K562 (cell line): ENCODE results near the gene SLAIN2. TPM values are rescaled to one million over a fixed set of nuclear protein-coding genes. Genes with fewer than 3 reads are reported as not detected.

Experiments
- CBX1 ChIP-seq: sonication (generic); IDR thresholded peaks from 2 replicates; pipeline ENCODE4 v1.6.1; 2016; ENCODE audit warnings: antibody characterized with exemption, low read depth, mild to moderate bottlenecking
- CHD2 ChIP-seq: IDR thresholded peaks from 2 replicates; pipeline ENCODE4 v1.6.1; 2011; ENCODE audit warnings: low read depth, low read length
- DACH1 ChIP-seq: fragments of 450-650 bp; IDR thresholded peaks from 2 replicates; pipeline ENCODE4 v1.6.1; 2018; ENCODE audit not compliant: partially characterized antibody
- DPF2 ChIP-seq: fragments of 450-650 bp; IDR thresholded peaks from 2 replicates; pipeline ENCODE4 v1.6.1; 2016
- ETV5 ChIP-seq: sonication (generic); formaldehyde crosslinking; IDR thresholded peaks from 2 replicates; pipeline ENCODE4 v1.4.0; 2020; ENCODE audit warnings: low read depth, mild to moderate bottlenecking, missing genetic modification reagents
- FOSL1 ChIP-seq: fragments of 200-800 bp; sonication (Bioruptor generic); conservative IDR thresholded peaks from 2 replicates; pipeline ENCODE4 v1.6.1; 2016; ENCODE audit warnings: missing genetic modification characterization, missing compliant biosample characterization
- GATA2 ChIP-seq: sonication (generic); formaldehyde crosslinking; IDR thresholded peaks from 2 replicates; pipeline ENCODE4 v1.4.0; 2020; ENCODE audit warnings: mild to moderate bottlenecking, missing genetic modification reagents
- NRF1 ChIP-seq, 2 experiments: fragments of 450-650 bp; IDR thresholded peaks in 1 of 2; conservative IDR thresholded peaks in 1 of 2; 2 replicates each; pipeline ENCODE4 v1.6.1; 2014; ENCODE audit warnings: mild to moderate bottlenecking in 2 of 2
- POLR2A ChIP-seq: fragments of 450-650 bp; conservative IDR thresholded peaks from 2 replicates; pipeline ENCODE4 v1.6.1; 2016
- RBM34 ChIP-seq: fragments of 200-400 bp; formaldehyde crosslinking; IDR thresholded peaks from 2 replicates; pipeline ENCODE4 v1.6.1; 2018; ENCODE audit warnings: low read length, borderline replicate concordance; ENCODE audit not compliant: insufficient read depth
- SMAD4 ChIP-seq: fragments of 250-450 bp; sonication (Bioruptor Pico); conservative IDR thresholded peaks from 2 replicates; pipeline ENCODE4 v1.8.0; 2021; ENCODE audit warnings: inconsistent platforms, mild to moderate bottlenecking, moderate library complexity
- STAT6 ChIP-seq: sonication (generic); formaldehyde crosslinking; IDR thresholded peaks from 2 replicates; pipeline ENCODE4 v1.8.1; 2023; ENCODE audit warnings: mild to moderate bottlenecking, missing genetic modification reagents
- ZBTB9 ChIP-seq: fragments of 450-650 bp; formaldehyde crosslinking; IDR thresholded peaks from 2 replicates; pipeline ENCODE4 v1.4.0; 2020; ENCODE audit warnings: mild to moderate bottlenecking, moderate library complexity
- ZFP1 ChIP-seq: fragments of 450-650 bp; formaldehyde crosslinking; IDR thresholded peaks from 2 replicates; pipeline ENCODE4 v1.4.0; 2020; ENCODE audit warnings: mild to moderate bottlenecking, mixed read lengths
- ZNF224 ChIP-seq: sonication (generic); formaldehyde crosslinking; IDR thresholded peaks from 2 replicates; pipeline ENCODE4 v1.8.0; 2022; ENCODE audit warnings: mild to moderate bottlenecking, missing genetic modification reagents
- polyA plus RNA-seq, 8 experiments: library from polyadenylated mRNA; depleted of rRNA in 4 of 8; stranded (reverse) in 5 of 8; unstranded in 3 of 8; fragments of >200 nt; fragmentation: Nextera tagmentation in 2 of 8; fragmentation: Illumina TruSeq in 1 of 8; extraction: Ambion mirVana in 2 of 8; extraction: Trizol in 1 of 8; gene quantifications; 2 replicates each; pipeline versions ENCODE4 v1.2.1 to v1.2.3, GENCODE V29; 2011 to 2014; ENCODE audit warnings: inconsistent platforms in 1 of 8, missing spikeins in 1 of 8
- total RNA-seq, 7 experiments: library from RNA; depleted of rRNA in 6 of 7; stranded (reverse); fragments of >200 nt in 6 of 7; fragmentation: Illumina TruSeq in 2 of 7; extraction: Trizol in 2 of 7; gene quantifications; 2 replicates each; pipeline versions ENCODE4 v1.2.1 to v1.2.3, GENCODE V29; 2011 to 2021; ENCODE audit warnings: low replicate concordance in 1 of 7
- TF ChIP-seq, protein P1 (sequence below): fragments of 250-450 bp; sonication (Bioruptor Pico); IDR thresholded peaks from 2 replicates; pipeline ENCODE4 v1.8.0; 2021; ENCODE audit warnings: borderline replicate concordance, mild to moderate bottlenecking, moderate library complexity; ENCODE audit not compliant: poor library complexity, severe bottlenecking
- TF ChIP-seq, protein P2 (sequence below), 3 experiments: fragments of 200-800 bp in 1 of 3; fragments of 250-450 bp in 1 of 3; fragments of 450-650 bp in 1 of 3; sonication (Bioruptor Pico) in 1 of 3; sonication (Bioruptor generic) in 1 of 3; formaldehyde crosslinking in 1 of 3; IDR thresholded peaks; 2 replicates each; pipeline versions ENCODE4 v1.6.1 to v1.8.0; 2016 to 2022; ENCODE audit warnings: mild to moderate bottlenecking in 2 of 3, missing genetic modification characterization in 2 of 3, missing compliant biosample characterization in 1 of 3, moderate library complexity in 1 of 3

Gene SLAIN2
- total and polyA plus RNA-seq, 9 of the 15 experiments (the other 6 are each of a cell fraction or from before 2014, with no cell fraction given) = 3.5 to 116 (median 35.0) TPM

GRCh38 chr4:48340965-48341775, at the start of gene SLAIN2 (continued):
- TF ChIP-seq STAT6 (CRISPR knock-in tag) (peak; percentile 9; the same call in 1 of the 2 replicates), CBX1 (0 out of 2 replicates have a peak, but pooled peaks have one; percentile 59), SMAD4 (peak; percentile 70; the same call in 1 of the 2 replicates), GATA2 (no peak), NRF1 (conservative IDR thresholded peaks at IDR 0.05 in 1 of 2, IDR thresholded peaks at IDR 0.05 in 1 of 2) (peak; percentile 83 to 85), RBM34 (no peak), ZFP1 (CRISPR knock-in tag) (no peak), DPF2 (peak; percentile 57; the same call in 1 of the 2 replicates), ZNF224 (CRISPR knock-in tag) (0 out of 2 replicates have a peak, but pooled peaks have one; percentile 11), DACH1 (no peak), FOSL1 (tag) (no peak), ETV5 (CRISPR knock-in tag) (peak; percentile 58), POLR2A (peak; percentile 95), CHD2 (peak; percentile 16; the same call in 1 of the 2 replicates), ZBTB9 (no peak; the same call in 1 of the 2 replicates)
- TF ChIP-seq, protein P1, sequence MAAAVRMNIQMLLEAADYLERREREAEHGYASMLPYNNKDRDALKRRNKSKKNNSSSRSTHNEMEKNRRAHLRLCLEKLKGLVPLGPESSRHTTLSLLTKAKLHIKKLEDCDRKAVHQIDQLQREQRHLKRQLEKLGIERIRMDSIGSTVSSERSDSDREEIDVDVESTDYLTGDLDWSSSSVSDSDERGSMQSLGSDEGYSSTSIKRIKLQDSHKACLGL (CRISPR knock-in tag) = no peak
- TF ChIP-seq, protein P2, sequence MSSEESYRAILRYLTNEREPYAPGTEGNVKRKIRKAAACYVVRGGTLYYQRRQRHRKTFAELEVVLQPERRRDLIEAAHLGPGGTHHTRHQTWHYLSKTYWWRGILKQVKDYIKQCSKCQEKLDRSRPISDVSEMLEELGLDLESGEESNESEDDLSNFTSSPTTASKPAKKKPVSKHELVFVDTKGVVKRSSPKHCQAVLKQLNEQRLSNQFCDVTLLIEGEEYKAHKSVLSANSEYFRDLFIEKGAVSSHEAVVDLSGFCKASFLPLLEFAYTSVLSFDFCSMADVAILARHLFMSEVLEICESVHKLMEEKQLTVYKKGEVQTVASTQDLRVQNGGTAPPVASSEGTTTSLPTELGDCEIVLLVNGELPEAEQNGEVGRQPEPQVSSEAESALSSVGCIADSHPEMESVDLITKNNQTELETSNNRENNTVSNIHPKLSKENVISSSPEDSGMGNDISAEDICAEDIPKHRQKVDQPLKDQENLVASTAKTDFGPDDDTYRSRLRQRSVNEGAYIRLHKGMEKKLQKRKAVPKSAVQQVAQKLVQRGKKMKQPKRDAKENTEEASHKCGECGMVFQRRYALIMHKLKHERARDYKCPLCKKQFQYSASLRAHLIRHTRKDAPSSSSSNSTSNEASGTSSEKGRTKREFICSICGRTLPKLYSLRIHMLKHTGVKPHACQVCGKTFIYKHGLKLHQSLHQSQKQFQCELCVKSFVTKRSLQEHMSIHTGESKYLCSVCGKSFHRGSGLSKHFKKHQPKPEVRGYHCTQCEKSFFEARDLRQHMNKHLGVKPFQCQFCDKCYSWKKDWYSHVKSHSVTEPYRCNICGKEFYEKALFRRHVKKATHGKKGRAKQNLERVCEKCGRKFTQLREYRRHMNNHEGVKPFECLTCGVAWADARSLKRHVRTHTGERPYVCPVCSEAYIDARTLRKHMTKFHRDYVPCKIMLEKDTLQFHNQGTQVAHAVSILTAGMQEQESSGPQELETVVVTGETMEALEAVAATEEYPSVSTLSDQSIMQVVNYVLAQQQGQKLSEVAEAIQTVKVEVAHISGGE (CRISPR knock-in tag; IDR thresholded peaks at IDR 0.05) = peak in 2 of 3 experiments; percentile 22 to 88; a peak in 3 of 6 replicates
